Keratinocyte (primary cell): ENCODE results near the gene HPS6. TPM values are rescaled to one million over a fixed set of nuclear protein-coding genes. Genes with fewer than 3 reads are reported as not detected.

ENCODE experiments used
- DNase-seq: peaks from one replicate; pipeline ENCODE4 v3.0.0-alpha.2; 2011; ENCODE audit warnings: low read depth, missing footprints, low spot score
- FAIRE-seq: peaks from 2 replicates; lab custom pipeline; 2011; peaks lifted over from hg19 to GRCh38; lab: Jason Lieb, UNC
- H2AFZ ChIP-seq: 2 replicates; pipeline ENCODE4 v1.6.0; 2012; ENCODE audit warnings: low read length, control low read depth, inconsistent platforms; ENCODE audit not compliant: control insufficient read depth
- H3K27ac ChIP-seq: 2 replicates; pipeline ENCODE4 v1.5.1; 2011; ENCODE audit warnings: low read length; ENCODE audit not compliant: control insufficient read depth, insufficient read depth
- H3K27me3 ChIP-seq: 3 replicates; pipeline ENCODE4 v1.6.0; 2011; ENCODE audit warnings: low read length; ENCODE audit not compliant: control insufficient read depth, insufficient read depth; ENCODE audit errors: extremely low read depth
- H3K36me3 ChIP-seq, 2 experiments: 2 replicates in 1 of 2; 3 replicates in 1 of 2; pipeline ENCODE4 v1.5.1; 2011; ENCODE audit warnings: low read length in 2 of 2, mild to moderate bottlenecking in 1 of 2; ENCODE audit not compliant: control insufficient read depth in 2 of 2, insufficient read depth in 2 of 2; ENCODE audit errors: extremely low read depth in 1 of 2
- H3K4me1 ChIP-seq: 3 replicates; pipeline ENCODE4 v1.5.1; 2011; ENCODE audit warnings: low read length; ENCODE audit not compliant: control insufficient read depth, insufficient read depth; ENCODE audit errors: extremely low read depth
- H3K4me2 ChIP-seq: 3 replicates; pipeline ENCODE4 v1.6.0; 2011; ENCODE audit warnings: low read depth, low read length; ENCODE audit not compliant: control insufficient read depth, insufficient read depth; ENCODE audit errors: extremely low read depth
- H3K4me3 ChIP-seq, 3 experiments: fragments of 200-600 bp in 1 of 3; sonication (generic) in 1 of 3; 2 replicates in 2 of 3; 3 replicates in 1 of 3; pipeline ENCODE4 v1.5.1; 2011 to 2016; ENCODE audit warnings: low read length in 3 of 3, mild to moderate bottlenecking in 3 of 3, control low read depth in 2 of 3, inconsistent platforms in 1 of 3, low read depth in 1 of 3, mixed read lengths in 1 of 3, mixed run types in 1 of 3, moderate library complexity in 1 of 3; ENCODE audit not compliant: control insufficient read depth in 2 of 3, insufficient read depth in 2 of 3; ENCODE audit errors: extremely low read depth in 1 of 3
- H3K79me2 ChIP-seq: 2 replicates; pipeline ENCODE4 v1.6.0; 2012; ENCODE audit warnings: low read length; ENCODE audit not compliant: control insufficient read depth, insufficient read depth
- H3K9ac ChIP-seq: 3 replicates; pipeline ENCODE4 v1.6.0; 2011; ENCODE audit warnings: low read length; ENCODE audit not compliant: control insufficient read depth, insufficient read depth; ENCODE audit errors: extremely low read depth
- H3K9me1 ChIP-seq: 3 replicates; pipeline ENCODE4 v1.6.0; 2011; ENCODE audit warnings: low read length; ENCODE audit not compliant: control insufficient read depth, insufficient read depth; ENCODE audit errors: extremely low read depth
- H3K9me3 ChIP-seq: 2 replicates; pipeline ENCODE4 v1.5.1; 2012; ENCODE audit warnings: low read depth, low read length; ENCODE audit not compliant: control insufficient read depth
- H4K20me1 ChIP-seq: 3 replicates; pipeline ENCODE4 v1.6.0; 2011; ENCODE audit warnings: low read length; ENCODE audit not compliant: control insufficient read depth, insufficient read depth; ENCODE audit errors: extremely low read depth
- CTCF ChIP-seq, 3 experiments: IDR thresholded peaks in 1 of 3; conservative IDR thresholded peaks in 1 of 3; optimal IDR thresholded peaks in 1 of 3; 2 replicates in 2 of 3; 3 replicates in 1 of 3; pipeline versions ENCODE3 to v1.5.1; 2011; ENCODE audit warnings: low read length in 3 of 3, mild to moderate bottlenecking in 3 of 3, moderate library complexity in 2 of 3, control low read depth in 1 of 3, inconsistent platforms in 1 of 3; ENCODE audit not compliant: insufficient read depth in 2 of 3; ENCODE audit errors: extremely low read depth in 1 of 3
- EZH2 ChIP-seq: IDR thresholded peaks from one replicate; pipeline ENCODE4 v1.6.1; 2012; ENCODE audit warnings: inconsistent platforms, mild to moderate bottlenecking, low read length, moderate library complexity
- dilution Hi-C: fragments of 300-500 bp; cut with MboI; formaldehyde crosslinking; loops from one replicate; pipeline ENCODE4 v1.7.0; 2020; ENCODE audit warnings: low sequenced_read_pairs; ENCODE audit not compliant: extremely low pct_ligation_motif_present
- polyA plus RNA-seq, 5 experiments: library from polyadenylated mRNA; depleted of rRNA in 3 of 5; stranded (reverse) in 3 of 5; stranded (forward) in 1 of 5; unstranded in 1 of 5; fragments of >200 nt; gene quantifications; 1 replicate in 1 of 5; 2 replicates in 3 of 5; 3 replicates in 1 of 5; pipeline versions ENCODE4 v1.2.1 to v1.2.3, GENCODE V29; 2011 to 2012; ENCODE audit warnings: missing spikeins in 2 of 5, low read depth in 1 of 5, low replicate concordance in 1 of 5

HPS6 gene
- polyA plus RNA-seq, 1 donor (not counting 4 experiments of a cell fraction or from before 2014, with no cell fraction given) = 8.6 TPM

GRCh38 chr10:102064503-102064867, 664 bp upstream of the HPS6 start:
- DNase-seq (no peak), FAIRE-seq (peak; percentile 17)
- Histone ChIP-seq H3K27ac (peak overlapping the region; percentile 69), H3K4me3 (no peak overlapping the region), H2AFZ (peak overlapping the region; percentile 59), H3K36me3 (peaks cover 1 to 19% of the 10 kb centered on the region in 2 experiments), H3K79me2 (peaks cover 37% of the 10 kb centered on the region), H3K4me2 (peak overlapping the region; percentile 90), H3K4me1 (peaks cover 22% of the 10 kb centered on the region), H3K27me3 (no peaks in the 10 kb centered on the region), H3K9me1 (no peaks in the 10 kb centered on the region), H3K9me3 (no peaks in the 10 kb centered on the region), H4K20me1 (peaks cover 2% of the 10 kb centered on the region), H3K9ac (peak overlapping the region; percentile 86)
- dilution Hi-C loops = no loop called here
- TF ChIP-seq CTCF (optimal IDR thresholded peaks at IDR 0.05 in 1 of 3, IDR thresholded peaks at IDR 0.05 in 1 of 3, conservative IDR thresholded peaks at IDR 0.05 in 1 of 3; ENCODE audit: extremely low read depth in 1 of 3, insufficient read depth in 2 of 3, low read length in 3 of 3) (no peak), EZH2 (no peak)

GRCh38 chr10:102065561-102066398, 631 bp downstream of the HPS6 start:
- no peaks in the 10 kb centered on the region for H3K9me1 ChIP-seq
- peak overlapping the region; percentile 69 for H3K27ac ChIP-seq
- H3K4me1 ChIP-seq = peaks cover 22% of the 10 kb centered on the region
- no peaks in the 10 kb centered on the region for H3K9me3 ChIP-seq
- H2AFZ ChIP-seq = peak overlapping the region; percentile 77
- H3K27me3 ChIP-seq = no peaks in the 10 kb centered on the region
- H3K4me3 ChIP-seq = peak overlapping the region; percentile 76 to 85 (median 82)
- H3K36me3 ChIP-seq = peaks cover 1 to 19% of the 10 kb centered on the region in 2 experiments
- no peak for FAIRE-seq
- H3K9ac ChIP-seq = peak overlapping the region; percentile 86
- H4K20me1 ChIP-seq = peaks cover 2% of the 10 kb centered on the region
- H3K79me2 ChIP-seq = peaks cover 37% of the 10 kb centered on the region
- TF ChIP-seq CTCF (optimal IDR thresholded peaks at IDR 0.05 in 1 of 3, IDR thresholded peaks at IDR 0.05 in 1 of 3, conservative IDR thresholded peaks at IDR 0.05 in 1 of 3; ENCODE audit: extremely low read depth in 1 of 3, insufficient read depth in 2 of 3, low read length in 3 of 3) (peak in 1 of 3 experiments; percentile 24), EZH2 (no peak)
- peak overlapping the region; percentile 90 for H3K4me2 ChIP-seq
- dilution Hi-C loops = no loop called here
- no peak for DNase-seq
